HCT116 (cell line): ENCODE data around the gene NME1. TPM values are rescaled to one million over a fixed set of nuclear protein-coding genes. Genes with fewer than 3 reads are reported as not detected.

Source experiments
- ATAC-seq: fragments of 200-7000 bp; cut with Tn5 transposase; 2 replicates; pipeline ENCODE4 v1.9.1; 2020; ENCODE audit warnings: mild to moderate bottlenecking, moderate library complexity
- Bru-seq: library from RNA; stranded (reverse); fragments of 400-500 nt; gene quantifications from one replicate; lab custom pipeline; 2021; lab: Mats Ljungman, UMichigan
- BruChase-seq, 2 experiments: library from RNA; stranded (reverse); fragments of 400-500 nt; gene quantifications; one replicate each; lab custom pipeline; 2021; lab: Mats Ljungman, UMichigan
- BruUV-seq: library from RNA; stranded (reverse); fragments of 400-500 nt; replicated peaks from 2 replicates; lab custom pipeline; 2021; lab: Mats Ljungman, UMichigan
- CTCF ChIA-PET: fragments of 300-600 bp; sonication (Branson Sonifier 250); formaldehyde crosslinking; loops from one replicate; lab custom pipeline; 2021; ENCODE audit warnings: antibody characterized with exemption; lab: Charles Lee
- POLR2A ChIA-PET: fragments of 300-600, 350-600 bp; sonication (Branson Sonifier 250); formaldehyde crosslinking; loops from one replicate; lab custom pipeline; 2021; ENCODE audit warnings: antibody characterized with exemption; lab: Charles Lee
- RAD21 ChIA-PET, 2 experiments: fragments of 300-600 bp; sonication (Branson Sonifier 250); formaldehyde crosslinking; loops; one replicate each; lab custom pipeline; 2023; ENCODE audit warnings: low total read pairs in 2 of 2; ENCODE audit not compliant: uncharacterized antibody in 2 of 2, unreplicated experiment in 2 of 2, low non-redundant PET in 1 of 2; lab: Charles Lee
- DNase-seq: peaks from one replicate; pipeline ENCODE4 v3.0.0-alpha.2; 2010; ENCODE audit warnings: low read depth, low spot score
- H2AFZ ChIP-seq: fragments of 200-600 bp; shearing (Covaris generic), sonication (generic); 2 replicates; pipeline ENCODE4 v1.6.1; 2017; ENCODE audit warnings: low read depth, mixed run types, mixed read lengths, antibody characterized with exemption, low read length; ENCODE audit not compliant: poor library complexity, severe bottlenecking
- H3K27ac ChIP-seq: 2 replicates; pipeline ENCODE4 v1.5.1; 2012; ENCODE audit warnings: low read depth, low read length
- H3K27me3 ChIP-seq: fragments of 200-600 bp; sonication (generic); 2 replicates; pipeline ENCODE4 v1.6.1; 2016; ENCODE audit warnings: mixed run types, low read length, mixed read lengths; ENCODE audit not compliant: insufficient read depth
- H3K36me3 ChIP-seq, 2 experiments: fragments of 200-500 bp in 1 of 2; fragments of 200-600 bp in 1 of 2; sonication (Bioruptor generic) in 1 of 2; sonication (generic) in 1 of 2; 2 replicates each; pipeline versions ENCODE4 v1.5.1 to v1.6.1; 2014 to 2016; ENCODE audit warnings: low read length in 2 of 2, inconsistent platforms in 1 of 2, mixed read lengths in 1 of 2, mixed run types in 1 of 2; ENCODE audit not compliant: insufficient read depth in 2 of 2, control insufficient read depth in 1 of 2
- H3K4me1 ChIP-seq, 2 experiments: fragments of 200-600 bp in 1 of 2; sonication (generic) in 1 of 2; 2 replicates each; pipeline versions ENCODE4 v1.5.1 to v1.6.1; 2012 to 2017; ENCODE audit warnings: low read length in 2 of 2, inconsistent platforms in 1 of 2, mild to moderate bottlenecking in 1 of 2, mixed read lengths in 1 of 2, mixed run types in 1 of 2, moderate library complexity in 1 of 2; ENCODE audit not compliant: insufficient read depth in 2 of 2, control insufficient read depth in 1 of 2
- H3K4me2 ChIP-seq: fragments of 200-600 bp; sonication (generic); 2 replicates; pipeline ENCODE4 v1.6.1; 2017; ENCODE audit warnings: mixed run types, low read length, mixed read lengths
- H3K4me3 ChIP-seq, 2 experiments: fragments of 200-600 bp in 1 of 2; sonication (generic) in 1 of 2; replicated peaks in 1 of 2; 2 replicates each; pipeline ENCODE4 v1.5.1; 2011 to 2016; ENCODE audit warnings: low read length in 2 of 2, control low read depth in 1 of 2, low read depth in 1 of 2, mild to moderate bottlenecking in 1 of 2, mixed read lengths in 1 of 2, mixed run types in 1 of 2
- H3K79me2 ChIP-seq: fragments of 200-600 bp; sonication (generic); 2 replicates; pipeline ENCODE4 v1.6.1; 2017; ENCODE audit warnings: mild to moderate bottlenecking, mixed run types, low read length, moderate library complexity, mixed read lengths; ENCODE audit not compliant: insufficient read depth
- H3K9ac ChIP-seq: fragments of 200-600 bp; sonication (generic); 2 replicates; pipeline ENCODE4 v1.6.1; 2016; ENCODE audit warnings: low read length, mixed read lengths
- H3K9me2 ChIP-seq: fragments of 200-600 bp; sonication (generic), shearing (Covaris generic); 2 replicates; pipeline ENCODE4 v1.6.1; 2017; ENCODE audit warnings: mixed run types, mild to moderate bottlenecking, moderate library complexity; ENCODE audit not compliant: insufficient read depth
- H3K9me3 ChIP-seq, 2 experiments: fragments of 200-500 bp in 1 of 2; fragments of 200-600 bp in 1 of 2; sonication (Bioruptor generic) in 1 of 2; sonication (generic) in 1 of 2; 2 replicates each; pipeline ENCODE4 v1.6.1; 2014 to 2017; ENCODE audit warnings: low read length in 2 of 2, mixed read lengths in 2 of 2, inconsistent platforms in 1 of 2, low read depth in 1 of 2, mild to moderate bottlenecking in 1 of 2, mixed run types in 1 of 2, moderate library complexity in 1 of 2; ENCODE audit not compliant: control insufficient read depth in 1 of 2, insufficient read depth in 1 of 2
- H4K20me1 ChIP-seq: fragments of 200-600 bp; sonication (generic), shearing (Covaris generic); 2 replicates; pipeline ENCODE4 v1.6.1; 2017; ENCODE audit warnings: mixed run types, mild to moderate bottlenecking, moderate library complexity; ENCODE audit not compliant: insufficient read depth
- CBX3 ChIP-seq: IDR thresholded peaks from 2 replicates; pipeline ENCODE4 v1.6.1; 2012; ENCODE audit warnings: low read depth
- CEBPB ChIP-seq: IDR thresholded peaks from 2 replicates; pipeline ENCODE4 v1.6.1; 2012; ENCODE audit warnings: low read depth
- ELF1 ChIP-seq: IDR thresholded peaks from 2 replicates; pipeline ENCODE4 v1.6.1; 2012; ENCODE audit warnings: low read depth, borderline replicate concordance
- EZH2 ChIP-seq: fragments of 200-600 bp; sonication (generic); IDR thresholded peaks from 2 replicates; pipeline ENCODE4 v1.6.1; 2017; ENCODE audit warnings: antibody characterized with exemption, mixed run types
- EZH2phosphoT487 ChIP-seq: fragments of 200-600 bp; IDR thresholded peaks from 2 replicates; pipeline ENCODE4 v1.6.1; 2018; ENCODE audit warnings: antibody characterized with exemption, borderline replicate concordance
- JUND ChIP-seq: IDR thresholded peaks from 2 replicates; pipeline ENCODE4 v1.6.1; 2012
- POLR2A ChIP-seq: IDR thresholded peaks from 2 replicates; pipeline ENCODE4 v1.7.0; 2011; ENCODE audit warnings: borderline replicate concordance; ENCODE audit not compliant: insufficient read depth, insufficient read length; ENCODE audit errors: extremely low read depth
- POLR2AphosphoS5 ChIP-seq: IDR thresholded peaks from 2 replicates; pipeline ENCODE4 v1.6.1; 2011; ENCODE audit warnings: mild to moderate bottlenecking, low read depth, low read length, moderate library complexity
- REST ChIP-seq: IDR thresholded peaks from 2 replicates; pipeline ENCODE4 v1.6.1; 2012; ENCODE audit warnings: low read depth
- SP1 ChIP-seq: IDR thresholded peaks from 2 replicates; pipeline ENCODE4 v1.6.1; 2012; ENCODE audit warnings: low read depth
- SRF ChIP-seq: IDR thresholded peaks from 2 replicates; pipeline ENCODE4 v1.6.1; 2012; ENCODE audit warnings: low read depth
- TCF7L2 ChIP-seq: IDR thresholded peaks from 2 replicates; pipeline ENCODE4 v1.7.0; 2011; ENCODE audit warnings: borderline replicate concordance, inconsistent platforms; ENCODE audit not compliant: insufficient read depth, insufficient read length; ENCODE audit errors: extremely low read depth
- YY1 ChIP-seq: IDR thresholded peaks from 2 replicates; pipeline ENCODE4 v1.6.1; 2011; ENCODE audit warnings: low read length, low read depth, moderate library complexity, mild to moderate bottlenecking; ENCODE audit not compliant: insufficient replicate concordance; ENCODE audit errors: extremely low read depth
- ZFX ChIP-seq: fragments of 450-650 bp; IDR thresholded peaks from 2 replicates; pipeline ENCODE4 v1.6.1; 2017
- ZNF274 ChIP-seq: fragments of 200-500 bp; sonication (Bioruptor generic); IDR thresholded peaks from 2 replicates; pipeline ENCODE4 v1.6.1; 2014; ENCODE audit warnings: mild to moderate bottlenecking, low read depth, low read length, inconsistent platforms
- intact Hi-C: fragments of 100-400 bp; cut with micrococcal nuclease; formaldehyde crosslinking; loops from 2 replicates; pipeline ENCODE4 v1.10.0; 2022
- long read RNA-seq: library from polyadenylated mRNA; unstranded; transcript quantifications from one replicate; pipeline ENCODE4 v2.0.0, GENCODE V29; 2021; ENCODE audit not compliant: unreplicated experiment
- polyA plus RNA-seq: library from polyadenylated mRNA; unstranded; fragments of >200 nt; gene quantifications from 2 replicates; pipeline ENCODE4 v1.2.1, GENCODE V29; 2012; ENCODE audit warnings: missing spikeins
- total RNA-seq: library from RNA; stranded (reverse); gene quantifications from one replicate; pipeline ENCODE4 v1.2.1, GENCODE V29; 2021; ENCODE audit not compliant: unreplicated experiment
- TF ChIP-seq, protein P1 (sequence below): IDR thresholded peaks from 2 replicates; pipeline ENCODE4 v1.6.1; 2012
- TF ChIP-seq, protein P2 (sequence below): IDR thresholded peaks from 2 replicates; pipeline ENCODE4 v1.6.1; 2011; ENCODE audit warnings: mild to moderate bottlenecking, low read length, moderate library complexity; ENCODE audit not compliant: insufficient replicate concordance; ENCODE audit errors: extremely low read depth

The NME1 gene
- total RNA-seq (510 TPM), Bru-seq, nascent RNA (percentile 97 among the genes with signal in this experiment), BruChase-seq, experiment 1, labeled RNA remaining after a 6-hour chase (percentile 98 among the genes with signal in this experiment), BruChase-seq, experiment 2, labeled RNA remaining after a 2-hour chase (percentile 97 among the genes with signal in this experiment)
- polyA plus RNA-seq: 350 and 483 TPM in 2 replicates
- long read RNA-seq, transcript NME1-202 (6 exons, 986 nt): minor isoform, 20 of 561 reads
- long read RNA-seq, transcript NME1-203 (5 exons, 940 nt): major isoform, 358 of 561 reads
- long read RNA-seq, partial matches to known transcripts: 178 of 561 reads
- long read RNA-seq, other reads (novel, unspliced or antisense): 4 of 561 reads

- peak; percentile 100 for DNase-seq
- intact Hi-C loops: loop anchor here (1.0 to 10.0 kb wide), 7 partner anchors 32 to 609 kb away; partner anchors contain the start of genes SPATA20 and TOB1
- Histone ChIP-seq H3K4me3 (peak within 1 kb of the TSS; percentile 74 to 82), H3K36me3 (peaks cover 24 to 29% of the 10 kb centered on the region in 2 experiments), H3K9me3 (no peaks in the 10 kb centered on the region), H3K9me2 (no peaks in the 10 kb centered on the region), H3K27ac (peak within 1 kb of the TSS; percentile 69), H3K9ac (peak within 1 kb of the TSS; percentile 84), H3K4me1 (peaks cover 14 to 22% of the 10 kb centered on the region in 2 experiments), H2AFZ (peak within 1 kb of the TSS; percentile 95), H3K27me3 (no peaks in the 10 kb centered on the region), H3K79me2 (peaks cover 52% of the 10 kb centered on the region), H3K4me2 (peak within 1 kb of the TSS; percentile 85), H4K20me1 (peaks cover 10% of the 10 kb centered on the region; the same call in 1 of the 2 replicates)
- peak; percentile 92 for ATAC-seq
- POLR2A ChIA-PET: interaction anchor here (0.8 to 3.6 kb wide), 14 partner anchors 9 to 301 kb away, joined by 3 to 24 read pairs (median 4); partner anchors contain the start of genes NME2, SPAG9 and TOB1
- CTCF ChIA-PET: interaction anchor here (0.6 to 2.1 kb wide), 33 partner anchors 9 to 369 kb away, joined by 3 to 88 read pairs (median 4); partner anchors contain the start of genes NME2 and SPAG9
- BruUV-seq: no TSS peak
- RAD21 ChIA-PET: interaction anchor here (0.6 to 1.0 kb wide), 13 partner anchors 9 to 370 kb away, joined by 3 to 8 read pairs (median 4); partner anchors contain the start of gene SPAG9 (in 2 of the 2)
- TF ChIP-seq TCF7L2: peak; percentile 76
- TF ChIP-seq CBX3: peak; percentile 100
- TF ChIP-seq CEBPB: 0 out of 2 replicates have a peak, but pooled peaks have one; percentile 47
- TF ChIP-seq, protein P1, sequence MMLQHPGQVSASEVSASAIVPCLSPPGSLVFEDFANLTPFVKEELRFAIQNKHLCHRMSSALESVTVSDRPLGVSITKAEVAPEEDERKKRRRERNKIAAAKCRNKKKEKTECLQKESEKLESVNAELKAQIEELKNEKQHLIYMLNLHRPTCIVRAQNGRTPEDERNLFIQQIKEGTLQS: no peak; the same call in 1 of the 2 replicates
- TF ChIP-seq ZFX: peak; percentile 56; the same call in 1 of the 2 replicates
- peak; percentile 78 for TF ChIP-seq POLR2A
- TF ChIP-seq EZH2: no peak
- TF ChIP-seq, protein P2, sequence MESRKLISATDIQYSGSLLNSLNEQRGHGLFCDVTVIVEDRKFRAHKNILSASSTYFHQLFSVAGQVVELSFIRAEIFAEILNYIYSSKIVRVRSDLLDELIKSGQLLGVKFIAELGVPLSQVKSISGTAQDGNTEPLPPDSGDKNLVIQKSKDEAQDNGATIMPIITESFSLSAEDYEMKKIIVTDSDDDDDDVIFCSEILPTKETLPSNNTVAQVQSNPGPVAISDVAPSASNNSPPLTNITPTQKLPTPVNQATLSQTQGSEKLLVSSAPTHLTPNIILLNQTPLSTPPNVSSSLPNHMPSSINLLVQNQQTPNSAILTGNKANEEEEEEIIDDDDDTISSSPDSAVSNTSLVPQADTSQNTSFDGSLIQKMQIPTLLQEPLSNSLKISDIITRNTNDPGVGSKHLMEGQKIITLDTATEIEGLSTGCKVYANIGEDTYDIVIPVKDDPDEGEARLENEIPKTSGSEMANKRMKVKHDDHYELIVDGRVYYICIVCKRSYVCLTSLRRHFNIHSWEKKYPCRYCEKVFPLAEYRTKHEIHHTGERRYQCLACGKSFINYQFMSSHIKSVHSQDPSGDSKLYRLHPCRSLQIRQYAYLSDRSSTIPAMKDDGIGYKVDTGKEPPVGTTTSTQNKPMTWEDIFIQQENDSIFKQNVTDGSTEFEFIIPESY: peak; percentile 88
- TF ChIP-seq ZNF274: no peak
- peak; percentile 96 for TF ChIP-seq SP1
- TF ChIP-seq JUND: peak; percentile 88
- TF ChIP-seq SRF: peak; percentile 97
- no peak for TF ChIP-seq EZH2phosphoT487
- peak; percentile 91 for TF ChIP-seq YY1
- TF ChIP-seq ELF1: no peak; the same call in 1 of the 2 replicates
- no peak for TF ChIP-seq REST
- TF ChIP-seq POLR2AphosphoS5: peak; percentile 97
These were observed at the start of gene NME1 for GRCh38 chr17:51153210-51154072. NME1 (plus strand) TSS chr17:51153559; CDS start chr17:51155655, 2,096 bp downstream.
